ENCODE results near the gene MAGEA2B. TPM values are rescaled to one million over a fixed set of nuclear protein-coding genes. Genes with fewer than 3 reads are reported as not detected.
"Not testable (repeated sequence)": the region's sequence is repeated elsewhere in the genome, so short reads cannot be mapped to it uniquely, and the experiment has no call there.

MAGEA2B gene, protein sequence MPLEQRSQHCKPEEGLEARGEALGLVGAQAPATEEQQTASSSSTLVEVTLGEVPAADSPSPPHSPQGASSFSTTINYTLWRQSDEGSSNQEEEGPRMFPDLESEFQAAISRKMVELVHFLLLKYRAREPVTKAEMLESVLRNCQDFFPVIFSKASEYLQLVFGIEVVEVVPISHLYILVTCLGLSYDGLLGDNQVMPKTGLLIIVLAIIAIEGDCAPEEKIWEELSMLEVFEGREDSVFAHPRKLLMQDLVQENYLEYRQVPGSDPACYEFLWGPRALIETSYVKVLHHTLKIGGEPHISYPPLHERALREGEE
- total RNA-seq = not detected

DNA sequence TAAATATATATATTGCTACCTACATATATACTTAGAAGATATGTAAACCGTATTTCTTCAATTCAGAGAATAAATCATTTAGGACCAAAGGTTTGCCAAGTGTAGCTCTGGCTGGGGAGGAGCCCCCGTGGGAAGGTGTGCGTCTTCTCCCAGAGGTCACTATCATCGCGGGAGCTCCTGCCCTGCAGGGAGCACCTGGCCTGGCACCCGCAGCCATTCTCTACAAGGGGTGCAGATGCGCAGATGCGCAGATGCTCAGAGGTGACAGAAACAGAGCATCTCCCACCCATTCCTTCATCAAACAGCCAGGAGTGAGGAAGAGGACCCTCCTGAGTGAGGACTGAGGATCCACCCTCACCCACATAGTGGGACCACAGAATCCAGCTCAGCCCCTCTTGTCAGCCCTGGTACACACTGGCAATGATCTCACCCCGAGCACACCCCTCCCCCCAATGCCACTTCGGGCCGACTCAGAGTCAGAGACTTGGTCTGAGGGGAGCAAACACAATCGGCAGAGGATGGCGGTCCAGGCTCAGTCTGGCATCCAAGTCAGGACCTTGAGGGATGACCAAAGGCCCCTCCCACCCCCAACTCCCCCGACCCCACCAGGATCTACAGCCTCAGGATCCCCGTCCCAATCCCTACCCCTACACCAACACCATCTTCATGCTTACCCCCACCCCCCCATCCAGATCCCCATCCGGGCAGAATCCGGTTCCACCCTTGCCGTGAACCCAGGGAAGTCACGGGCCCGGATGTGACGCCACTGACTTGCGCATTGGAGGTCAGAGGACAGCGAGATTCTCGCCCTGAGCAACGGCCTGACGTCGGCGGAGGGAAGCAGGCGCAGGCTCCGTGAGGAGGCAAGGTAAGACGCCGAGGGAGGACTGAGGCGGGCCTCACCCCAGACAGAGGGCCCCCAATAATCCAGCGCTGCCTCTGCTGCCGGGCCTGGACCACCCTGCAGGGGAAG lies at the start of gene MAGEA2B:
TSS of gene MAGEA2B (plus strand) at position 814 of the 973 bp plus-strand sequence. CDS start 2,479 bp downstream, outside the sequence.
- not testable (repeated sequence) for H3K36me3 ChIP-seq; H3K4me3 ChIP-seq; DNase-seq (ENCODE audit: low spot score); H3K27ac ChIP-seq; H3K9me3 ChIP-seq; H3K27me3 ChIP-seq; H3K4me1 ChIP-seq

DNA sequence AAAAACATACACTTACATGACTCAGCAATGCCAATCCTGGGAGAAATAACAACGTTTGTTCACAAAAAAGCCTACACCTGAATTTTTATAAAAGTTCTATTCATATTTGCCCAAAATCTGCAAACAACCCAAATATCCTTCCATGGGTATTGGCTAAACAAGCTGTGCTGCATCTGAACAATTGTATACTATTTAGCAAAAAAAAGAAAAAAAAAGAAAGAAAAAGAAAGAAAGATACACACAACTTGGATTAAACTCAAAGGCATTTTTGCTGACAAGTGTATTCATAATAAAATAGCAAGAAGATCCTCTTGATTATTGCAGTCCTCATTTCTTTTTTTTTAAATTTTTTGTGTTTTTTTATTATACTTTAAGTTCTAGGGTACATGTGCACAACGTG lies 40.3 kb upstream of the MAGEA2B start:
- no peaks in the 10 kb centered on the region for H3K27me3 ChIP-seq
- no peaks in the 10 kb centered on the region for H3K9me3 ChIP-seq
- DNase-seq (ENCODE audit: low spot score) = no peak
- H3K4me3 ChIP-seq = no peak overlapping the region
- TF ChIP-seq, protein P1, sequence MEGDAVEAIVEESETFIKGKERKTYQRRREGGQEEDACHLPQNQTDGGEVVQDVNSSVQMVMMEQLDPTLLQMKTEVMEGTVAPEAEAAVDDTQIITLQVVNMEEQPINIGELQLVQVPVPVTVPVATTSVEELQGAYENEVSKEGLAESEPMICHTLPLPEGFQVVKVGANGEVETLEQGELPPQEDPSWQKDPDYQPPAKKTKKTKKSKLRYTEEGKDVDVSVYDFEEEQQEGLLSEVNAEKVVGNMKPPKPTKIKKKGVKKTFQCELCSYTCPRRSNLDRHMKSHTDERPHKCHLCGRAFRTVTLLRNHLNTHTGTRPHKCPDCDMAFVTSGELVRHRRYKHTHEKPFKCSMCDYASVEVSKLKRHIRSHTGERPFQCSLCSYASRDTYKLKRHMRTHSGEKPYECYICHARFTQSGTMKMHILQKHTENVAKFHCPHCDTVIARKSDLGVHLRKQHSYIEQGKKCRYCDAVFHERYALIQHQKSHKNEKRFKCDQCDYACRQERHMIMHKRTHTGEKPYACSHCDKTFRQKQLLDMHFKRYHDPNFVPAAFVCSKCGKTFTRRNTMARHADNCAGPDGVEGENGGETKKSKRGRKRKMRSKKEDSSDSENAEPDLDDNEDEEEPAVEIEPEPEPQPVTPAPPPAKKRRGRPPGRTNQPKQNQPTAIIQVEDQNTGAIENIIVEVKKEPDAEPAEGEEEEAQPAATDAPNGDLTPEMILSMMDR (IDR thresholded peaks at IDR 0.05) = no peak
- H3K4me1 ChIP-seq = no peaks in the 10 kb centered on the region
- H3K27ac ChIP-seq = no peak overlapping the region
- H3K36me3 ChIP-seq = no peaks in the 10 kb centered on the region

DNA sequence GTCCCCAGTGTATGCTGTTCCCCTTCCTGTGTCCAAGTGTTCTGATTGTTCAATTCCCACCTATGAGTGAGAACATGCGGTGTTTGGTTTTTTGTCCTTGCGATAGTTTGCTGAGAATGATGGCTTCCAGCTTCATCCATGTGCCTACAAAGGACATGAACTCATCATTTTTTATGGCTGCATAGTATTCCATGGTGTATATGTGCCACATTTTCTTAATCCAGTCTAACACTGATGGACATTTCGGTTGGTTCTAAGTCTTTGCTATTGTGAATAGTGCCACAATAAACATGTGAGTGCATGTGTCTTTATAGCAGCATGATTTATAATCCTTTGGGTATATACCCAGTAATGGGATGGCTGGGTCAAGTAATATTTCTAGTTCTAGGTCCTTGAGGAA lies 39.8 kb upstream of the MAGEA2B start:
- H3K9me3 ChIP-seq; H3K27me3 ChIP-seq; H3K4me3 ChIP-seq; H3K4me1 ChIP-seq; DNase-seq (ENCODE audit: low spot score); H3K27ac ChIP-seq; H3K36me3 ChIP-seq: not testable (repeated sequence)

DNA sequence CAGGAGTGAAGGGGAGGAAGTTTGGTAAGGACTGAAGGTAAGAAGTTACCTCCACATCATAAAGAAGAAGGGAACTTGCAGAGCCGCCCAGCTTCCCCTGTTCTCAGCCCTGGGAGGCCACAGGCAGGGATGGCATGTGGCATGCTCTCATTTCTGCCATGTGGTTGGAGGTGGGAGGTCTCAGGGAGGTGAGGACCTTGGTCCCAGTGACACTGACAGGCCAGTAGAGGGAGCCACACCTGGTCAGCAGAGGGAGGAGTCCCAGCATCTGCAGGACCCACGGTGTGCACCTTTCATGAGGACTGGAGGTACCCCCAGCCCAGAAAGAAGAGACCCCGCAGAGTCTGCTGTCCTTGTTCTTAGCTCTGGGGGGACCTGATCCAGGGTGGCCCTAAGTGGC lies 33.4 kb upstream of the MAGEA2B start:
- not testable (repeated sequence) for H3K36me3 ChIP-seq; H3K4me1 ChIP-seq; DNase-seq (ENCODE audit: low spot score); H3K27me3 ChIP-seq; H3K4me3 ChIP-seq; H3K9me3 ChIP-seq; H3K27ac ChIP-seq

DNA sequence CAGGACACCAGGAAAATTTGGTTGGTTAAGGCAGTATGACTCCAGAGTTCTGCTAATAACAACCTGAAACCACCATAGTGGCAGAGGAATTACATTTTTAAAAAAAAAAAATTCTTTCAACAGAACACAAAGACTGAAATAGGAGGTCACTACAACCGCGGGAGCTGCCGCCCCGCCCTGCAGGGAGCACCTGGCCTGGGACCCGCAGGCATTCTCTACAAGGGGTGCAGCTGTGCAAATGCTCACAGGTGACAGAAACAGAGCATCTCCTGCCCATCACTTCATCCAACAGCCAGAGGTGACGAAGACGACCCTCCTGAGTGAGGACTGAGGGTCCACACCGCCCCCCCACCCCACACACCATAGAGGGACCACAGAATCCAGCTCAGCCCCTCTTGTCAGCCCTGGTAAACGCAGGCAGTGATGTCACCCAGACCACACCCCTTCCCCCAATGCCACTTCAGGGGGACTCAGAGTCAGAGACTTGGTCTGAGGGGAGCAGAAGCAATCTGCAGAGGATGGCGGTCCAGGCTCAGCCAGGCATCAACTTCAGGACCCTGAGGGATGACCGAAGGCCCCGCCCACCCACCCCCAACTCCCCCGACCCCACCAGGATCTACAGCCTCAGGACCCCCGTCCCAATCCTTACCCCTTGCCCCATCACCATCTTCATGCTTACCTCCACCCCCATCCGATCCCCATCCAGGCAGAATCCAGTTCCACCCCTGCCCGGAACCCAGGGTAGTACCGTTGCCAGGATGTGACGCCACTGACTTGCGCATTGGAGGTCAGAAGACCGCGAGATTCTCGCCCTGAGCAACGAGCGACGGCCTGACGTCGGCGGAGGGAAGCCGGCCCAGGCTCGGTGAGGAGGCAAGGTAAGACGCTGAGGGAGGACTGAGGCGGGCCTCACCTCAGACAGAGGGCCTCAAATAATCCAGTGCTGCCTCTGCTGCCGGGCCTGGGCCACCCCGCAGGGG lies 16.2 kb upstream of the MAGEA2B start, which contains the start of gene MAGEA3:
TSS of gene MAGEA3 (plus strand) at position 843 of the 980 bp plus-strand sequence. CDS start 2,039 bp downstream, outside the sequence.
- not testable (repeated sequence) for H3K36me3 ChIP-seq; DNase-seq (ENCODE audit: low spot score); H3K4me1 ChIP-seq; H3K27ac ChIP-seq; H3K9me3 ChIP-seq; H3K27me3 ChIP-seq; H3K4me3 ChIP-seq

DNA sequence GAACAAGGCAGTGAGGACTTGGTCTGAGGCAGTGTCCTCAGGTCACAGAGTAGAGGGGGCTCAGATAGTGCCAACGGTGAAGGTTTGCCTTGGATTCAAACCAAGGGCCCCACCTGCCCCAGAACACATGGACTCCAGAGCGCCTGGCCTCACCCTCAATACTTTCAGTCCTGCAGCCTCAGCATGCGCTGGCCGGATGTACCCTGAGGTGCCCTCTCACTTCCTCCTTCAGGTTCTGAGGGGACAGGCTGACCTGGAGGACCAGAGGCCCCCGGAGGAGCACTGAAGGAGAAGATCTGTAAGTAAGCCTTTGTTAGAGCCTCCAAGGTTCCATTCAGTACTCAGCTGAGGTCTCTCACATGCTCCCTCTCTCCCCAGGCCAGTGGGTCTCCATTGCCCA lies 14.0 kb upstream of the MAGEA2B start:
- H3K27me3 ChIP-seq, H3K4me3 ChIP-seq, H3K27ac ChIP-seq, H3K36me3 ChIP-seq, H3K9me3 ChIP-seq, H3K4me1 ChIP-seq: not testable (repeated sequence)
- peak; percentile 54 for DNase-seq (ENCODE audit: low spot score)

DNA sequence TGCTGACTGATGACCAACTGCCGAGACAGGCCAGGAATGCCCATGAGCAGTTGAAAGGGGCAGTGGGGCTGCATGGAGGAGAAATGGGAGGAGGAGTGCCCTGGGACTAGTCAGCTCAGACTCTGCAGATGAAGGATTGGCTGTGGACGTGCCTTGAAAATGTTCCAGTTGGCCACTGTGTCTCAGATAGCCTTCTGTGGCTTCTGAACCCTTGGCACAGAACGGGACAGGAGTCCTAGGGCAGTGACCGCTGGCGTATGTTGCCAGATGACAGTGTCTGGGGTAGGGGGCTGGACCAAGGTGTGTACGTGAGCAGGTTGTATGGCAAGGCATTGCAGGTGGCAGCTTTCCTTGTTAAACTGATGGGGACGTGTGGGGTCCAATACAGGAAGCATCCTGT lies 7.9 kb upstream of the MAGEA2B start:
- not testable (repeated sequence) for H3K36me3 ChIP-seq; H3K27ac ChIP-seq; DNase-seq (ENCODE audit: low spot score); H3K4me3 ChIP-seq; H3K4me1 ChIP-seq; H3K27me3 ChIP-seq; H3K9me3 ChIP-seq

DNA sequence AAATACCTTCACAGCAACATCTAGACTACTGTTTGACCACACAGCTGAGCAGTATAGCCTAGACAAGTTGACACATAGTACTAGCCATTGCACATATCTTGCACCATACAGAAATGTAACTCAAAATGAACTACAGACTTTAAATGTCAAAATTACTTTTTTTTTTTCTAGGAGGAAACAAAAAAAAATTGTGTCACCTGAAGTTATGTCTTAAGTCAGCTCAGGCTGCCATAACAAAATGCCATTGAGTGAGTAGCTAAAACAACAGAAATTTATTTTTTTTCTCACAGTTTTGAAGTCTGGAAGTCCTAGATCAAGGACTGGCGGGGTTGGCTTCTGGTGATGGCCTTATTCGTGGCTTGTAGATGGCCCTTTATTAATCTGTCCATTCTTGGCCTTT lies 5.3 kb upstream of the MAGEA2B start, which contains the start of gene CSAG2:
TSS of gene CSAG2 (minus strand) at position 101 of the 400 bp plus-strand sequence. CDS start 161 bp downstream, outside the sequence.
- H3K27ac ChIP-seq; DNase-seq (ENCODE audit: low spot score); H3K4me3 ChIP-seq; H3K9me3 ChIP-seq; H3K36me3 ChIP-seq; H3K27me3 ChIP-seq; H3K4me1 ChIP-seq: not testable (repeated sequence)

DNA sequence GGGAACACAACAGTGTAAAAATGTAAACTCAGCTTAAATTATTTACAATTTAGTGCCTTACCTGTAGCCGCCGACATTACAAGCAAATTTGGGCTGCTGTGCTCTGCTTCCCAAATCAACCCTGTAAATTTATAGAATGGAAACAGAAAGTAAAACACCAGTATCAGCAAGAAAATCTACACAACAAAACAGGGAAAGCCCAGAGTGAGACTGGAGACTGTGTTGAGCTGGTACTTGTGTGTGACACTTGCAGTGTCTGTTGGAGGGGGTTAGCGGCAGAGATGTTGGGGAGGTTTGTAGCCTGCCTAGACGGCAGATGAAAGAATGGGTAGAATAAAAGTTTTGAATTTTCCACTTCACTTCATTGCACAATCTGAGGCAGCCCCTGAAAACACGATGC lies 1.2 kb upstream of the MAGEA2B start:
- not testable (repeated sequence) for DNase-seq (ENCODE audit: low spot score); H3K36me3 ChIP-seq; H3K9me3 ChIP-seq; H3K27me3 ChIP-seq; H3K27ac ChIP-seq; H3K4me3 ChIP-seq; H3K4me1 ChIP-seq

Measured in right atrium auricular region (tissue), 2 donors.